A549 (cell line): ENCODE results near the gene MADCAM1. TPM values are rescaled to one million over a fixed set of nuclear protein-coding genes. Genes with fewer than 3 reads are reported as not detected.

ENCODE experiments used
- ATAC-seq, 2 experiments: fragments of 200-7000 bp in 1 of 2; fragments of >200 bp in 1 of 2; cut with Nextera tagmentation in 1 of 2; cut with Tn5 transposase in 1 of 2; 3 replicates each; pipeline versions ENCODE4 v1.8.0 to v1.9.1; 2018 to 2020; ENCODE audit warnings: mild to moderate bottlenecking in 1 of 2, moderate library complexity in 1 of 2
- CTCF ChIA-PET: fragments of 300-600 bp; sonication (Branson Sonifier 250); formaldehyde crosslinking; extraction: SDS; loops from one replicate; lab custom pipeline; 2021; ENCODE audit warnings: antibody characterized with exemption, inconsistent platforms; lab: Yijun Ruan, JAX
- POLR2A ChIA-PET: fragments of 350-600 bp; formaldehyde crosslinking; extraction: SDS; loops from one replicate; lab custom pipeline; 2021; ENCODE audit warnings: antibody characterized with exemption, inconsistent platforms; lab: Yijun Ruan, JAX
- DNase-seq, 2 experiments: peaks; one replicate each; pipeline versions ENCODE4 v3.0.0 to v3.0.0-alpha.2; 2011 to 2016; ENCODE audit warnings: low read depth in 1 of 2, low spot score in 1 of 2
- FAIRE-seq: peaks from 2 replicates; lab custom pipeline; 2011; peaks lifted over from hg19 to GRCh38; lab: Jason Lieb, UNC
- H3K27ac ChIP-seq, 2 experiments: fragments of >200 bp; sonication (Bioruptor Twin); formaldehyde crosslinking; 3 replicates each; pipeline ENCODE4 v1.5.1; 2016 to 2017
- H3K4me1 ChIP-seq: fragments of >200 bp; sonication (Bioruptor Twin); formaldehyde crosslinking; 3 replicates; pipeline ENCODE4 v1.6.1; 2016
- H3K4me2 ChIP-seq: fragments of >200 bp; sonication (Bioruptor Twin); formaldehyde crosslinking; 3 replicates; pipeline ENCODE4 v1.6.1; 2016
- H3K4me3 ChIP-seq: fragments of >200 bp; sonication (Bioruptor Twin); formaldehyde crosslinking; 3 replicates; pipeline ENCODE4 v1.5.1; 2016
- H3K9me3 ChIP-seq: fragments of >200 bp; sonication (Bioruptor Twin); formaldehyde crosslinking; 3 replicates; pipeline ENCODE4 v1.6.1; 2016
- BHLHE40 ChIP-seq: IDR thresholded peaks from 2 replicates; pipeline ENCODE4 v1.6.1; 2012; ENCODE audit warnings: low read depth, low read length, inconsistent platforms
- CBX2 ChIP-seq: fragments of 200-600 bp; sonication (generic); IDR thresholded peaks from 2 replicates; pipeline ENCODE4 v1.6.1; 2016; ENCODE audit warnings: low read depth, mild to moderate bottlenecking, borderline replicate concordance
- CBX8 ChIP-seq: fragments of 200-600 bp; sonication (generic); IDR thresholded peaks from 2 replicates; pipeline ENCODE4 v1.6.1; 2016
- FOSB ChIP-seq: fragments of 250-450 bp; sonication (Bioruptor Pico); IDR thresholded peaks from 2 replicates; pipeline ENCODE4 v1.5.0; 2020; ENCODE audit warnings: mild to moderate bottlenecking, moderate library complexity
- FOSL2 ChIP-seq, 2 experiments: fragments of 450-650 bp in 1 of 2; fragments of >200 bp in 1 of 2; sonication (Bioruptor Twin) in 1 of 2; formaldehyde crosslinking; IDR thresholded peaks; 2 replicates each; pipeline versions ENCODE4 v1.5.0 to v1.6.1; 2016 to 2020; ENCODE audit warnings: mild to moderate bottlenecking in 1 of 2, moderate library complexity in 1 of 2
- HDAC2 ChIP-seq: fragments of 200-600 bp; sonication (generic); IDR thresholded peaks from 2 replicates; pipeline ENCODE4 v1.6.1; 2016
- HEYL ChIP-seq: fragments of 250-450 bp; sonication (Bioruptor Pico); IDR thresholded peaks from 2 replicates; pipeline ENCODE4 v1.8.0; 2021; ENCODE audit warnings: mild to moderate bottlenecking, moderate library complexity
- HOXA7 ChIP-seq: fragments of 250-450 bp; sonication (Bioruptor Pico); IDR thresholded peaks from 2 replicates; pipeline ENCODE4 v1.5.0; 2020; ENCODE audit warnings: mild to moderate bottlenecking, moderate library complexity
- JUN ChIP-seq, 2 experiments: fragments of >200 bp; sonication (Bioruptor Twin); formaldehyde crosslinking; IDR thresholded peaks; 2 replicates in 1 of 2; 3 replicates in 1 of 2; pipeline ENCODE4 v1.6.1; 2016 to 2017
- JUNB ChIP-seq: fragments of >200 bp; sonication (Bioruptor Twin); formaldehyde crosslinking; IDR thresholded peaks from 2 replicates; pipeline ENCODE4 v1.6.1; 2016
- PHF8 ChIP-seq: fragments of 200-600 bp; sonication (generic); IDR thresholded peaks from 2 replicates; pipeline ENCODE4 v1.6.1; 2016; ENCODE audit warnings: low read depth, mild to moderate bottlenecking, antibody characterized with exemption, moderate library complexity, borderline replicate concordance
- RAD21 ChIP-seq, 2 experiments: fragments of >200 bp in 1 of 2; sonication (Bioruptor Twin) in 1 of 2; formaldehyde crosslinking in 1 of 2; IDR thresholded peaks in 1 of 2; conservative IDR thresholded peaks in 1 of 2; 2 replicates in 1 of 2; 3 replicates in 1 of 2; pipeline ENCODE4 v1.6.1; 2012 to 2018; ENCODE audit warnings: inconsistent platforms in 1 of 2
- RCOR1 ChIP-seq: fragments of 150-350 bp; IDR thresholded peaks from 2 replicates; pipeline ENCODE4 v1.6.1; 2014; ENCODE audit warnings: antibody characterized with exemption, low read length, low read depth
- RNF2 ChIP-seq: fragments of 200-600 bp; sonication (generic); IDR thresholded peaks from 2 replicates; pipeline ENCODE4 v1.6.1; 2016; ENCODE audit warnings: low read depth, mild to moderate bottlenecking, antibody characterized with exemption, moderate library complexity, borderline replicate concordance
- TFCP2L1 ChIP-seq: fragments of 250-450 bp; sonication (Bioruptor Pico); IDR thresholded peaks from 2 replicates; pipeline ENCODE4 v1.5.0; 2021; ENCODE audit warnings: mild to moderate bottlenecking
- WGBS: methylation state at CpG from one replicate; pipeline ENCODE4 v1.1.6; 2017; ENCODE audit errors: missing lambda C conversion rate; 5-methylcytosine and 5-hydroxymethylcytosine counted together
- polyA plus RNA-seq, 4 experiments: library from polyadenylated mRNA; depleted of rRNA in 3 of 4; stranded (reverse); fragments of >200 nt; fragmentation: RNase III in 1 of 4; extraction: RNeasy Plus Mini Kit Qiagen cat#74134 plus additional on column Dnase treatment in 1 of 4; gene quantifications; 2 replicates in 3 of 4; 3 replicates in 1 of 4; pipeline ENCODE4 v1.2.3, GENCODE V29; 2011 to 2017
- TF ChIP-seq, protein P1 (sequence below): fragments of 250-450 bp; sonication (Bioruptor Pico); IDR thresholded peaks from 2 replicates; pipeline ENCODE4 v1.5.0; 2021; ENCODE audit warnings: mild to moderate bottlenecking, moderate library complexity, borderline replicate concordance
- TF ChIP-seq, protein P2 (sequence below): fragments of 250-450 bp; sonication (Bioruptor Pico); IDR thresholded peaks from 2 replicates; pipeline ENCODE4 v1.5.0; 2020; ENCODE audit warnings: low read depth, mild to moderate bottlenecking, moderate library complexity
- TF ChIP-seq, protein P3 (sequence below): fragments of >200 bp; sonication (Bioruptor Twin); formaldehyde crosslinking; IDR thresholded peaks from 3 replicates; pipeline ENCODE4 v1.5.1; 2016
- TF ChIP-seq, protein P4 (sequence below): IDR thresholded peaks from 2 replicates; pipeline ENCODE4 v1.6.1; 2012; ENCODE audit warnings: low read depth, borderline replicate concordance
- TF ChIP-seq, protein P5 (sequence below): fragments of 150-350 bp; IDR thresholded peaks from 2 replicates; pipeline ENCODE4 v1.6.1; 2014; ENCODE audit warnings: low read depth, mild to moderate bottlenecking, low read length
- TF ChIP-seq, protein P6 (sequence below): IDR thresholded peaks from 2 replicates; pipeline ENCODE4 v1.6.1; 2012

MADCAM1 gene
- polyA plus RNA-seq, 2 of the 4 experiments (the other 2 are of a cell fraction), result 0.06 to 0.25 TPM

DNA sequence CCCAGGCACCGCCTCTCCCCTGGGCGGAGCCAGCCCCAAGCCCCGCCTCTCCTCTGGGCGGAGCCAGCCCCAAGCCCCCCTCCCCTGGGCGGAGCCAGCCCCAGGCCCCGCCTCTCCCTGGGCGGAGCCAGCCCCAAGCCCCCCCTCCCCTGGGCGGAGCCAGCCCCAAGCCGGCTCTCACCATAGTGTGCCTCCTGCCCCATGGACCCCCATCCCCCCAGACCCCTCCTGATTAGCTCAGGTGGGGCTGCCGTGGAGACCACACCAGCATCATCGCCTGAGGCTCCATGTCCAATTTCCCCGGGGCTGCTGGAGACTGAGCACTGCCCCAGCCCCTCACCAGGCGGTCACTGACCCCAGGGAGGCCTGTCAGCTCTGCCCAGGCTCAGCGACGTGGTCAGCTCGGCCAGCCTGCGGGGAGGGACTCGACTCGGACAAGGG lies 4.2 kb upstream of the MADCAM1 start:
- Histone ChIP-seq H3K4me2 (no peak overlapping the region), H3K4me1 (peaks cover 5% of the 10 kb centered on the region; the same call in 1 of the 3 replicates), H3K27ac (no peak overlapping the region), H3K4me3 (no peak overlapping the region), H3K9me3 (no peaks in the 10 kb centered on the region)
- WGBS, result 78% methylated on average over 6 of the region's 19 CpGs
- ChIA-PET CTCF (interaction anchor here (1.7 kb wide), 1 partner anchor 19 kb away, joined by 5 read pairs; no protein-coding TSS in a partner anchor), POLR2A (no interaction called here)
- FAIRE-seq (no peak), DNase-seq (no peak), ATAC-seq (no peak)
- TF ChIP-seq, protein P1, sequence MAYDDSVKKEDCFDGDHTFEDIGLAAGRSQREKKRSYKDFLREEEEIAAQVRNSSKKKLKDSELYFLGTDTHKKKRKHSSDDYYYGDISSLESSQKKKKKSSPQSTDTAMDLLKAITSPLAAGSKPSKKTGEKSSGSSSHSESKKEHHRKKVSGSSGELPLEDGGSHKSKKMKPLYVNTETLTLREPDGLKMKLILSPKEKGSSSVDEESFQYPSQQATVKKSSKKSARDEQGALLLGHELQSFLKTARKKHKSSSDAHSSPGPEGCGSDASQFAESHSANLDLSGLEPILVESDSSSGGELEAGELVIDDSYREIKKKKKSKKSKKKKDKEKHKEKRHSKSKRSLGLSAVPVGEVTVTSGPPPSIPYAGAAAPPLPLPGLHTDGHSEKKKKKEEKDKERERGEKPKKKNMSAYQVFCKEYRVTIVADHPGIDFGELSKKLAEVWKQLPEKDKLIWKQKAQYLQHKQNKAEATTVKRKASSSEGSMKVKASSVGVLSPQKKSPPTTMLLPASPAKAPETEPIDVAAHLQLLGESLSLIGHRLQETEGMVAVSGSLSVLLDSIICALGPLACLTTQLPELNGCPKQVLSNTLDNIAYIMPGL, result no peak
- TF ChIP-seq, protein P2, sequence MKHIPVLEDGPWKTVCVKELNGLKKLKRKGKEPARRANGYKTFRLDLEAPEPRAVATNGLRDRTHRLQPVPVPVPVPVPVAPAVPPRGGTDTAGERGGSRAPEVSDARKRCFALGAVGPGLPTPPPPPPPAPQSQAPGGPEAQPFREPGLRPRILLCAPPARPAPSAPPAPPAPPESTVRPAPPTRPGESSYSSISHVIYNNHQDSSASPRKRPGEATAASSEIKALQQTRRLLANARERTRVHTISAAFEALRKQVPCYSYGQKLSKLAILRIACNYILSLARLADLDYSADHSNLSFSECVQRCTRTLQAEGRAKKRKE (CRISPR knock-in tag), result no peak
- no peak for TF ChIP-seq JUN (IDR thresholded peaks at IDR 0.05)
- TF ChIP-seq FOSB, result no peak
- no peak for TF ChIP-seq PHF8
- TF ChIP-seq RAD21 (conservative IDR thresholded peaks at IDR 0.05 in 1 of 2, IDR thresholded peaks at IDR 0.05 in 1 of 2), result no peak
- TF ChIP-seq, protein P3, sequence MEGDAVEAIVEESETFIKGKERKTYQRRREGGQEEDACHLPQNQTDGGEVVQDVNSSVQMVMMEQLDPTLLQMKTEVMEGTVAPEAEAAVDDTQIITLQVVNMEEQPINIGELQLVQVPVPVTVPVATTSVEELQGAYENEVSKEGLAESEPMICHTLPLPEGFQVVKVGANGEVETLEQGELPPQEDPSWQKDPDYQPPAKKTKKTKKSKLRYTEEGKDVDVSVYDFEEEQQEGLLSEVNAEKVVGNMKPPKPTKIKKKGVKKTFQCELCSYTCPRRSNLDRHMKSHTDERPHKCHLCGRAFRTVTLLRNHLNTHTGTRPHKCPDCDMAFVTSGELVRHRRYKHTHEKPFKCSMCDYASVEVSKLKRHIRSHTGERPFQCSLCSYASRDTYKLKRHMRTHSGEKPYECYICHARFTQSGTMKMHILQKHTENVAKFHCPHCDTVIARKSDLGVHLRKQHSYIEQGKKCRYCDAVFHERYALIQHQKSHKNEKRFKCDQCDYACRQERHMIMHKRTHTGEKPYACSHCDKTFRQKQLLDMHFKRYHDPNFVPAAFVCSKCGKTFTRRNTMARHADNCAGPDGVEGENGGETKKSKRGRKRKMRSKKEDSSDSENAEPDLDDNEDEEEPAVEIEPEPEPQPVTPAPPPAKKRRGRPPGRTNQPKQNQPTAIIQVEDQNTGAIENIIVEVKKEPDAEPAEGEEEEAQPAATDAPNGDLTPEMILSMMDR, result no peak
- TF ChIP-seq CBX2, result no peak
- no peak for TF ChIP-seq CBX8
- TF ChIP-seq, protein P4, sequence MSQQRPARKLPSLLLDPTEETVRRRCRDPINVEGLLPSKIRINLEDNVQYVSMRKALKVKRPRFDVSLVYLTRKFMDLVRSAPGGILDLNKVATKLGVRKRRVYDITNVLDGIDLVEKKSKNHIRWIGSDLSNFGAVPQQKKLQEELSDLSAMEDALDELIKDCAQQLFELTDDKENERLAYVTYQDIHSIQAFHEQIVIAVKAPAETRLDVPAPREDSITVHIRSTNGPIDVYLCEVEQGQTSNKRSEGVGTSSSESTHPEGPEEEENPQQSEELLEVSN, result no peak
- TF ChIP-seq FOSL2 (IDR thresholded peaks at IDR 0.05), result no peak
- TF ChIP-seq FOSL2 (CRISPR knock-in tag; IDR thresholded peaks at IDR 0.05), result no peak
- TF ChIP-seq, protein P5, sequence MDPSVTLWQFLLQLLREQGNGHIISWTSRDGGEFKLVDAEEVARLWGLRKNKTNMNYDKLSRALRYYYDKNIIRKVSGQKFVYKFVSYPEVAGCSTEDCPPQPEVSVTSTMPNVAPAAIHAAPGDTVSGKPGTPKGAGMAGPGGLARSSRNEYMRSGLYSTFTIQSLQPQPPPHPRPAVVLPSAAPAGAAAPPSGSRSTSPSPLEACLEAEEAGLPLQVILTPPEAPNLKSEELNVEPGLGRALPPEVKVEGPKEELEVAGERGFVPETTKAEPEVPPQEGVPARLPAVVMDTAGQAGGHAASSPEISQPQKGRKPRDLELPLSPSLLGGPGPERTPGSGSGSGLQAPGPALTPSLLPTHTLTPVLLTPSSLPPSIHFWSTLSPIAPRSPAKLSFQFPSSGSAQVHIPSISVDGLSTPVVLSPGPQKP, result no peak
- no peak for TF ChIP-seq RCOR1
- no peak for TF ChIP-seq TFCP2L1 (CRISPR knock-in tag)
- TF ChIP-seq HDAC2, result no peak
- TF ChIP-seq RNF2, result no peak
- TF ChIP-seq JUNB, result no peak

DNA sequence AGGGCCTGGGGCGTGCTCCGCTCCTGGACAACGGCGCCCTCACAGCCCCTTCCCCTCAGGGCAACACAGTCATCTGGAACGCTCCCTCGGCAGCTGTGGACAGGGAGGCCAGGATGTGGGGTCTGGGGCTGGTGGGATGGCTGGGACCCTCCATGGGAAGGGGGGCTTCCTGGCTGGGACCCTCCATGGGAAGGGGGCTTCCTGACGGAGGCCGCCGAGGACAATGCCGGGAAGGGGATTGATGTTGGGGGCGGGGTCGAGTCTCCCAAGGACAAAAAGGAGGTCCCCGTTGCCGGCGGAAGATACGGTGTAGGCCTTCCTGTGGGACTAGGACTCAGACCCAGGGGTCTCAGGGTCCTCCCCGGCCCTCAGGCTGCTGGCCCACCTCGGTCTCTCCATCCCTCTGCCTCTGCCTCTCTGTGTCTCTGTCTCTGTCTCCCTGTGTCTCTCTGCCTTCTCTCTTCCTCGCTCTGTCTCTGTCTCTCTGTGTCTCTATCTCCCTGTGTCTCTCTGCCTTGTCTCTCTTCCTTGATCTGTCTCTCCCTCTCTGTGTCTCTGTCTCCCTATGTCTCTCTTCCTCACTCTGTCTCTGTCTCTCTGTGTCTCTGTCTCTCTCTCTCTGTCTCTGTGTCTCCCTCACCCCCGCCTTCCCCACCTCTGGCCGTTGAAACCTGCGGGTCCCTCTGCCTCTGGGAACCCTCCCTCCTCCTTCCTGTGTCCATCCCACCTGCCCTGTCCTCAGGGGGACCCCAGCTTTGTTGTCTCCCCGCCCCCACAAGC lies 2.7 kb upstream of the MADCAM1 start:
- Histone ChIP-seq H3K4me1 (peaks cover 5% of the 10 kb centered on the region; the same call in 1 of the 3 replicates), H3K9me3 (no peaks in the 10 kb centered on the region), H3K4me3 (no peak overlapping the region), H3K4me2 (no peak overlapping the region), H3K27ac (no peak overlapping the region)
- 86% methylated on average over 18 of the region's 23 CpGs for WGBS
- ChIA-PET POLR2A (no interaction called here), CTCF (interaction anchor here (1.3 to 1.5 kb wide), 2 partner anchors 13 to 17 kb away, joined by 5 read pairs; no protein-coding TSS in a partner anchor)
- FAIRE-seq, result no peak
- DNase-seq, result no peak
- no peak for ATAC-seq
- no peak for TF ChIP-seq FOSL2 (IDR thresholded peaks at IDR 0.05)
- no peak for TF ChIP-seq FOSL2 (CRISPR knock-in tag; IDR thresholded peaks at IDR 0.05)
- TF ChIP-seq, protein P6, sequence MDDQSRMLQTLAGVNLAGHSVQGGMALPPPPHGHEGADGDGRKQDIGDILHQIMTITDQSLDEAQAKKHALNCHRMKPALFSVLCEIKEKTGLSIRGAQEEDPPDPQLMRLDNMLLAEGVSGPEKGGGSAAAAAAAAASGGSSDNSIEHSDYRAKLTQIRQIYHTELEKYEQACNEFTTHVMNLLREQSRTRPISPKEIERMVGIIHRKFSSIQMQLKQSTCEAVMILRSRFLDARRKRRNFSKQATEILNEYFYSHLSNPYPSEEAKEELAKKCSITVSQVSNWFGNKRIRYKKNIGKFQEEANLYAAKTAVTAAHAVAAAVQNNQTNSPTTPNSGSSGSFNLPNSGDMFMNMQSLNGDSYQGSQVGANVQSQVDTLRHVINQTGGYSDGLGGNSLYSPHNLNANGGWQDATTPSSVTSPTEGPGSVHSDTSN, result no peak
- no peak for TF ChIP-seq BHLHE40
- no peak for TF ChIP-seq HEYL
- TF ChIP-seq HOXA7, result no peak
